Right atrium auricular region (tissue), 2 donors: Measurements from ENCODE around the gene SLC8A3. TPM values are rescaled to one million over a fixed set of nuclear protein-coding genes. Genes with fewer than 3 reads are reported as not detected.

Source experiments
- DNase-seq: peaks from one replicate; pipeline ENCODE4 v3.0.0-alpha.2; 2019; ENCODE audit warnings: low spot score
- H3K27ac ChIP-seq, 2 donors: fragments of 200-600 bp; sonication (generic); 1 replicate in 1 of 2; 2 replicates in 1 of 2; pipeline ENCODE4 v1.5.1; 2016 to 2019
- H3K27me3 ChIP-seq, 2 donors: fragments of 200-600 bp; sonication (generic); one replicate each; pipeline versions ENCODE4 v1.5.1 to v1.6.0; 2017 to 2019
- H3K36me3 ChIP-seq: fragments of 200-600 bp; sonication (generic); one replicate; pipeline ENCODE4 v1.5.1; 2016
- H3K4me1 ChIP-seq, 2 donors: fragments of 200-600 bp; sonication (generic); one replicate each; pipeline versions ENCODE4 v1.5.1 to v1.6.0; 2017 to 2019
- H3K4me3 ChIP-seq, 2 donors: fragments of 200-600 bp; sonication (generic); 1 replicate in 1 of 2; 2 replicates in 1 of 2; pipeline ENCODE4 v1.5.1; 2017 to 2019; ENCODE audit warnings: mild to moderate bottlenecking in 1 of 2, moderate library complexity in 1 of 2
- H3K9me3 ChIP-seq, 2 donors: fragments of 200-600 bp; sonication (generic); one replicate each; pipeline ENCODE4 v1.5.1; 2019
- CTCF ChIP-seq, 2 donors: fragments of 200-600 bp; sonication (generic); IDR thresholded peaks; one replicate each; pipeline ENCODE4 v1.5.1; 2019; ENCODE audit warnings: antibody characterized with exemption in 2 of 2
- total RNA-seq, 2 donors: library from RNA; depleted of rRNA; stranded (reverse); fragments of >200 nt; gene quantifications; one replicate each; pipeline ENCODE4 v1.1.0, GENCODE V29; 2016

The SLC8A3 gene
- total RNA-seq, 2 donors from 2014 or later = 1.3 to 1.4 TPM

DNA sequence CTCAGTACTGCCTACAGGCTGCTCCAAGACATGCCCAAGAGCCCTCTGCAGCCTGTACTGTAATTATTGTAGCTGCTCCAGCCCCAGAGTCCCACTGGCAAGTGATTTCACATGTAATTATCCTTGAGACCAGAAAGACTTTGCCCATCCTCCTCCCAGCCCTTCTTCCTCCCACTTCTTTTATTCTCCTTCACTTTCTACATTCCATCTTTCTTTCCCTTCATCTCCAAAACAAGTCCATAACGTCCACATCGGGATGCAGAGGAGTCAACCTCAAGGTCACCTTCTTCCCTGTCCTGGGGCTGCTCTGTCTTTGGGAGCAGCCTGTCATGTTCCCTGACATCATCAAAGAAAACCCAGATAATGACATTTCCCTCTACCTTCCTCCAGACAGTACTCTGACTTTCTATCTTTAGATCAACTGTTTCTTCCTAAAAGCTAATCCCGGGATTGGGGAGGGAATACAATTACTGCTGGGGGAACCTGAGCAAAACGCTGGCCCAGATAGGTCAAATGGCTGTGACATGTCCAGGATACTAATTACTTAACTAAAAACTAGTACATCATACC is 39.1 kb downstream of the SLC8A3 start:
- Histone ChIP-seq H3K27ac (no peak overlapping the region), H3K27me3 (no peaks in the 10 kb centered on the region), H3K9me3 (no peaks in the 10 kb centered on the region), H3K36me3 (no peaks in the 10 kb centered on the region), H3K4me3 (no peak overlapping the region), H3K4me1 (no peaks in the 10 kb centered on the region)
- TF ChIP-seq CTCF (IDR thresholded peaks at IDR 0.05) = no peak
- DNase-seq = no peak

DNA sequence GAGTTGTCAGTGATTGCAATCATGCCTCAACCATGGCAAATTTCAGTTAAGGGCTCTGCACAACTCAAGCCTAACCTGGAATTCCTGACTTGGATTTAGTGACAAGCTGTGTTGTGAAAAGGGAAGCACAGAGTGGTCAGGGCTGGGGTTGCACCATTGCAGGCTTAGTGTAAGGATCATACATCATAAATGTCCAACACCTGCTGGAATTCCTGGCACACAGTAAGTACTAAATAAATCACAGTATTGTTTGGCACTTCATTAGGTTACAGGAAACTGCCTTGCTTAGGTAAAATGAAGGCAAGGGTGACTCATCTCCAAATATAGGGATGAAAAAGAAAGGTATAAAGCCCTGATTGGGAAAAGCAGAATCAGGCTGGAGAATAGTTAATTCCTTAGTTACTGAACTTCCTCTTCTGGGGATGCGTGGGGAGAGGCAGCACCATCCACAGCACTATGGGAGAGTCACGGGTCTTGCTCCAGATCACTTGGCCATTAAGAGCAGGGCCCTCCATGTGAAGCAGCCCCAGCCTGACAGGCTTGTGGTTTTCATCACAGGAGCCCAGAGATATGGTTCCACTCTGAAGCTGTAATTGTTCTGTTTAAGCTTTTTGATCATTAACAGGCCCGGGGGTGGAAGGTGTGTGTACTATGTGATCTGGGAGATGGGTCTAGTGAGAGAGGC is 39.7 kb downstream of the SLC8A3 start:
- DNase-seq = no peak
- H3K4me1 ChIP-seq = no peaks in the 10 kb centered on the region
- H3K9me3 ChIP-seq = no peaks in the 10 kb centered on the region
- no peaks in the 10 kb centered on the region for H3K36me3 ChIP-seq
- H3K27me3 ChIP-seq = no peaks in the 10 kb centered on the region
- no peak for TF ChIP-seq CTCF (IDR thresholded peaks at IDR 0.05)
- H3K27ac ChIP-seq = no peak overlapping the region
- H3K4me3 ChIP-seq = no peak overlapping the region

- no peak for DNase-seq
- TF ChIP-seq CTCF (IDR thresholded peaks at IDR 0.05) = no peak
- Histone ChIP-seq H3K4me3 (no peak overlapping the region), H3K9me3 (no peaks in the 10 kb centered on the region), H3K36me3 (no peaks in the 10 kb centered on the region), H3K27me3 (no peaks in the 10 kb centered on the region), H3K27ac (no peak overlapping the region), H3K4me1 (no peaks in the 10 kb centered on the region)
Observed at GRCh38 chr14:70148351-70148750, 40.4 kb downstream of the SLC8A3 start.

DNA sequence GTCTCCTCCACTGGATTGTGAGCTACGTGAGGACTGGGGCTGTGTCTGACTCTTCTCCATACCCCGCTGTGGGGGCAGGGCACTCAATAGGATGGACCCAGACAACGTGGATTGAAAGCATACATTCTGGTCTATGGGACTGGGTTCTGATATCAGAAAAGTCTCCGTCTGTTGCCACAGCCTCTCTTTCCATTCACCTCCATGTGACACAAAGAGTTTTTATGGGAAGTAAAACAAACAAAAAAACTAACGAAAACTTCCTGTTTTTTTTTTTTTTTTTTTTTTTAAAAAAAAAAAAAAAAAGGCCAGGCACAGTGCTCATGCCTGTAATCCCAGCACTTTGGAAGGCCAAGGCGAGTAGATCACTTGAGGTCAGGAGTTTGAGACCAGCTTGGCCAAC is 44.7 kb downstream of the SLC8A3 start:
- H3K9me3 ChIP-seq = no peaks in the 10 kb centered on the region
- H3K4me1 ChIP-seq = no peaks in the 10 kb centered on the region
- no peak overlapping the region for H3K27ac ChIP-seq
- no peak for TF ChIP-seq CTCF (IDR thresholded peaks at IDR 0.05)
- H3K27me3 ChIP-seq = no peaks in the 10 kb centered on the region
- DNase-seq = no peak
- no peaks in the 10 kb centered on the region for H3K36me3 ChIP-seq
- no peak overlapping the region for H3K4me3 ChIP-seq

DNA sequence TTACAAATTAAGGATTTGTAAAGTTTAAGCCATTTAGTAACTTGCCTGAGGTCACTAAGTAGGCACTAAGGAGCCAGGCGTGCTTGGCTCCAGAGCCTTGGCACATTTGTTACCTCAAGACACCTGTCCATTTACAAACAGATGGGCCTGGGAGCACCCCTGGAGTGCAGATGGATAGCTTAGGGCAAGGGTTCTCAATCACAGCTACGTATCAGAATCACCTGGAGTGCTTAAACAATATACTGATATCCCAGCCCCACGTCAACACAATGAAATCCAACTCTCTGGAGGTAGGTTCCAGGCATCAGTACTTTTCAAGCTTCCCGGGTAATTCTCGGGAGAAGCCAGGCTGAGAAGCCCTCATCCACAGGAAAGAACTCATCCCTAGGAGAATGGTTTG is 45.4 kb downstream of the SLC8A3 start:
- H3K27me3 ChIP-seq = no peaks in the 10 kb centered on the region
- no peak overlapping the region for H3K4me3 ChIP-seq
- TF ChIP-seq CTCF (IDR thresholded peaks at IDR 0.05) = no peak
- no peak overlapping the region for H3K27ac ChIP-seq
- no peak for DNase-seq
- H3K9me3 ChIP-seq = no peaks in the 10 kb centered on the region
- H3K36me3 ChIP-seq = no peaks in the 10 kb centered on the region
- H3K4me1 ChIP-seq = no peaks in the 10 kb centered on the region

- H3K27me3 ChIP-seq = no peaks in the 10 kb centered on the region
Observed at GRCh38 chr14:70140614-70141013, 48.1 kb downstream of the SLC8A3 start.

More at GRCh38 chr14:70140614-70141013, 48.1 kb downstream of the SLC8A3 start:
- H3K4me1 ChIP-seq = no peaks in the 10 kb centered on the region
- H3K4me3 ChIP-seq = no peak overlapping the region
- no peaks in the 10 kb centered on the region for H3K9me3 ChIP-seq
- no peak overlapping the region for H3K27ac ChIP-seq
- TF ChIP-seq CTCF (IDR thresholded peaks at IDR 0.05) = no peak
- no peaks in the 10 kb centered on the region for H3K36me3 ChIP-seq
- DNase-seq = no peak
